HG03039 (cell line): ENCODE data around the gene ERVV-1.
"Not testable (repeated sequence)": the region's sequence is repeated elsewhere in the genome, so short reads cannot be mapped to it uniquely, and the experiment has no call there.

Experiments
- ATAC-seq: cut with Tn5 transposase; IDR thresholded peaks from one replicate; pipeline ENCODE4 v1.9.1; 2021; ENCODE audit warnings: mild to moderate bottlenecking, moderate library complexity; ENCODE audit not compliant: unreplicated experiment

The ERVV-1 gene

DNA sequence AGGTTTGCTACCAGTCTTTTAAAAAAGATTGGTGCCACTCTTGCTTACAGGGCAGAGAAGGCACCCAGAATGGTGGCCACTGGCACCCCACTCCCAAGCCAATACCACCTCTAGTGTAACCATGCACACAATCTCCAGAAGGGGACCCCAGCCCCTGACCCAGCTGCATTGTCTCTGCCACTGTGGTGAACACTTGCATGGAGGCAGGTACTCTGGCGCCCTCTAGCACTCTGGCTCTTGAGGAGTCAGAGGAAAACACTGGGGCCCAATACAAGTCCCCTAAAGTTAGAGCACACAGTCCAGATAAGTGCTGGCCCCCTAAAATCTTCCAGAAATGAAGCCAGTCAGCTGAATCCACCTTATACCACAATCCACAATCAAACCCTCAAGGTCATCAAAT lies 6.0 kb downstream of the ERVV-1 start:
- no peak for ATAC-seq

DNA sequence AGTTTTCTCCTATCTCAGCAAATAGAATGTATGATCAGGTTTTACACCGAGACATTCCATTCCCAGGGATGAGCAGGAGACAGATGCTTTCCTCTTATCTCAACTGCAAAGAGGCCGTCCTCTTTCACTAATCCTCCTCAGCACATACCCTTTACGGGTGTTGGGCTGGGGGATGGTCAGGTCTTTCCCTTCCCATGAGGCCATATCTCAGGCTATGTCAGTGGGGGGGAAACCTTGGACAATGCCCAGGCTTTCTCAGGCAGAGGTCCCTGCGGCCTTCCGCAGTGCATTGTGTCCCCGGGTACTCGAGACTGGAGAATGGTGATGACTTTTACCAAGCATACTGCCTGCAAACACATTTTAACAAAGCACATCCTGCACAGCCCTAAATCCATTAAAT lies 14.6 kb downstream of the ERVV-1 start:
- not testable (repeated sequence) for ATAC-seq

DNA sequence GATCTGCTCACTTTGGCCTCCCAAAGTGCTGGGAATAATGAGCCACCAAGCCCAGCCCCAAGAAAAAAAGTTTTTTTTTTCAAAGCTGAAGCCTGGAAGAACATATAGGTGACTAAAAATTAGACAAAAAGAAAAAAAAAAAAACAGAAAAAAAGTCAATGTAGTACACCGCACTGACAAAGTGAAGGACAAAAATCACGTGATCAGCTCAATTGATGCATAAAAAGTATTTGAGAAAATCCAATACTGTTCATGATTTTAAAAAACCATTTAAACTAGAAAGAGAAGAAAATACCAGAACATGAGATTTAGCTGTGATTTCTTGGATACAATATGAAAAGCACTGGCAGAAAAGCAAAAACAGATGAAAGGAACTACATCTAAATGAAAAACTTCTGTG lies 20.3 kb downstream of the ERVV-1 start:
- no peak for ATAC-seq

DNA sequence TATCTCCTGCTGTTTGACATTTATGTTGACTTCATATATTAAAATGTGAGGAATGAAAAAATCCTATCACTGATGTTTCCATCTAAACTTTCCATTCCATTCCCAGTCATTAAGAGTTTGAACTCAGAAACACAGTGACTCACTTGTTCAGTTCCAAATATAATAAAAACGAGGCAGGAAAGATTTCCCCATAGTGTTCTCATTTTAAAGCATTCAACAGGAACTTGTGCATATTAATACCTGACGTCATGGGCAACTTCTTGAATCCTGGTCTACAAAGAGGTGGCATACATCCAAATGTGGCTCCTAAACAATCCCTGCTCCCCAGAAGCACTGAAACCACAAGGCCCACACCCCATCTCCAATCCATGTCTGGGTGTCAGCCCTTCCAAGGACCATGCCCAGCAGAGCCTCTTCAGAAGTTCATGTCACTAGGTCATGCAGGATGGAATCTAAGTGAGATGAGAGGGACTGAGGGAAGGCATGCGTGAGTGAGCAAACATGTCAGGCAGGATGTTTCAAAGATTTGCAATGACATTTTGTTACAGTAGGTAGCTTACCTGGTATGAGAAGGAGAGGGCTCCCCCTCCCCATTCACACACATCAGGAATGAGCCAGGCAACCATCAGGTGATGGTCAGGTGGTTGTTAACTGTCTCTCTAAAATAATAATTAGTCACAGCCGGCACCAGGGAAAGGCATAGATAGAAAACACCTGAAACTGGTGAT lies 21.4 kb downstream of the ERVV-1 start:
- ATAC-seq = no peak

GRCh38 chr19:53037101-53038097 lies 23.7 kb downstream of the ERVV-1 start:
- no peak for ATAC-seq

GRCh38 chr19:53041366-53041765 lies 27.6 kb downstream of the ERVV-1 start:
- ATAC-seq = no peak

DNA sequence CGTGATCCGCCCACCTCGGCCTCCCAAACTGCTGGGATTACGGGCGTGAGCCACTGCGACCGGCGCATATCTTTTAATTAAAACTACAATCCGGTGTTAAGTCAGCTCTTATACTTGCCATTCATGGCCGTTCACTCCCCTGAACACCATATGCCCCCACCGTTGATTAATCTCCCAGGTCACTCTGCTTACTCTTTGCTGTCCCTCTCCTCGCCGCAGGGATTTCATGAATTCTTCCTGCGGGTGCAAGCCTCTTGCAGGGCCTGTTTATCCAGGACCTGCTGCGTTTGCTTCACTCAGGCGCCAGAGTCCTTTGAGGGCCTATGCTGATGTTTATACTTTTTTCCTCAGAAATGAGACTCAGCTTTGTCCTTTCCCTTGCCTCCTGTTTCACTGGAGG lies 31.8 kb downstream of the ERVV-1 start:
- no peak for ATAC-seq

DNA sequence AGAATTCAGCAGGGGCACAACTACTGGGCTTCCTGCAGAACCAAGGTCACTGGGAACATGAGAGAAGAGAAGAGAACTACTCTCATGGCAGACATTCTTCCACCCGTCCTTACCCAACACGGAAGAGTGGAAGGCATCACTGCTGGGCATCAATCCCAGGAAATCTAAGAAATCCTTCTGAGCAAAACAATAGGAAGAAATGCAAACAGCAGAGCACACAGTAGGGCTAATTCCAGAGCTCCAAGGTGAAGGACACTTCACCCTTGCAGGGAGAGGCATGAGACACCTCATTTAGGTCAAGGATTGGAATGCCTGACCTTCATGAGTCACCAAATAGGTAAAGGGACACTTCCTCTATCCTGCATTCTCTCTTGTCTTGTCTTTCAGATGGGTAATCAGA lies 33.7 kb downstream of the ERVV-1 start:
- ATAC-seq = no peak

- no peak for ATAC-seq
These were observed 41.4 kb downstream of the ERVV-1 start for GRCh38 chr19:53055117-53055516.

DNA sequence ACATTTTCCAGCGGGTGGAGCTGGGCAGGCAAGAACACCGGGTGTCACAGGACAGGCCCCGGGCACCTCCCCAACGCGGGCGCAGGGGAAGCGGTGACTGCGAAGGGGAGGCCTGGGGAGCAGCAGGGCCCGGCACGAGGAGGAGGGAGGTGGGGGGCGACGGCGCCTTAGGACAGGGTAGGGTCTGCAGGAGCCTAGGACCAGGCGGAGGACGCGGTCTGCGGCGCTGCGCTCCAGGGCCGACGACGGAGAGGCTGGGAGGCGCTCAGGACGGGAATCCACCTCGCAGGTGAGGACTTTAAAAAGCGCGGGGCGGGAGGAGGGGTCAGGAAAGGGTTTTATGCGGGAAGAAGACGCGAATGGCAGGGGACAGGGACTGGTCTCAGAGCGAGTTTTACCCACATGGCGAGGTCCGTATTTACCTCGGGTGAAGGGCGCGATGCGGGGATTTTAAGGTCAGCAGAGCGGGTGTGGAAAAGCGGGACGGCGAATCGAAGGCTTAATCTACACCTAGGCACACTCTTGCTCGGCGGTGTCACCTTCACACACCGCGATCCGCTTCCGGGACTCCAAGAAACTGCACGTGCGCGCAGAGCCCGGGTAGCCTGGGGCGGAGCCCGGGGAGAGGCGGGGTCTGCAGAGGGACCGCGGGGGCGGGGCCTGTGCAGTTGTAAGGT lies 44.3 kb downstream of the ERVV-1 start:
- ATAC-seq = no peak
